Measurements from ENCODE around the gene FYN. TPM values are rescaled to one million over a fixed set of nuclear protein-coding genes. Genes with fewer than 3 reads are reported as not detected.

The FYN gene
- polyA plus RNA-seq, 1 experiment = 55.1 TPM

- DNase-seq (ENCODE audit: low read depth) = no peak
Observed at GRCh38 chr6:111725446-111726112, 147.7 kb downstream of the FYN start.

GRCh38 chr6:111724505-111724904, 148.7 kb downstream of the FYN start:
- no peaks in the 10 kb centered on the region for H3K27me3 ChIP-seq (ENCODE audit: control insufficient read depth, insufficient read depth, low read length)
- H3K4me3 ChIP-seq (ENCODE audit: low read depth, low read length) = no peak overlapping the region
- DNase-seq (ENCODE audit: low read depth) = no peak
- CTCF ChIA-PET = interaction anchor here (0.8 kb wide), 1 partner anchor 149 kb away, joined by 3 read pairs; the partner anchor contains the start of gene FYN
- TF ChIP-seq, protein P1, sequence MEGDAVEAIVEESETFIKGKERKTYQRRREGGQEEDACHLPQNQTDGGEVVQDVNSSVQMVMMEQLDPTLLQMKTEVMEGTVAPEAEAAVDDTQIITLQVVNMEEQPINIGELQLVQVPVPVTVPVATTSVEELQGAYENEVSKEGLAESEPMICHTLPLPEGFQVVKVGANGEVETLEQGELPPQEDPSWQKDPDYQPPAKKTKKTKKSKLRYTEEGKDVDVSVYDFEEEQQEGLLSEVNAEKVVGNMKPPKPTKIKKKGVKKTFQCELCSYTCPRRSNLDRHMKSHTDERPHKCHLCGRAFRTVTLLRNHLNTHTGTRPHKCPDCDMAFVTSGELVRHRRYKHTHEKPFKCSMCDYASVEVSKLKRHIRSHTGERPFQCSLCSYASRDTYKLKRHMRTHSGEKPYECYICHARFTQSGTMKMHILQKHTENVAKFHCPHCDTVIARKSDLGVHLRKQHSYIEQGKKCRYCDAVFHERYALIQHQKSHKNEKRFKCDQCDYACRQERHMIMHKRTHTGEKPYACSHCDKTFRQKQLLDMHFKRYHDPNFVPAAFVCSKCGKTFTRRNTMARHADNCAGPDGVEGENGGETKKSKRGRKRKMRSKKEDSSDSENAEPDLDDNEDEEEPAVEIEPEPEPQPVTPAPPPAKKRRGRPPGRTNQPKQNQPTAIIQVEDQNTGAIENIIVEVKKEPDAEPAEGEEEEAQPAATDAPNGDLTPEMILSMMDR (IDR thresholded peaks at IDR 0.05; ENCODE audit: insufficient read depth, low read depth, low read length) = no peak
- POLR2A ChIA-PET = no interaction called here
- no peaks in the 10 kb centered on the region for H3K36me3 ChIP-seq (ENCODE audit: control insufficient read depth, insufficient read depth, low read length)

More at GRCh38 chr6:111725446-111726112, 147.7 kb downstream of the FYN start:
- TF ChIP-seq, protein P1 (IDR thresholded peaks at IDR 0.05; ENCODE audit: insufficient read depth, low read depth, low read length) = no peak
- Histone ChIP-seq H3K36me3 (ENCODE audit: control insufficient read depth, insufficient read depth, low read length) (no peaks in the 10 kb centered on the region), H3K4me3 (ENCODE audit: low read depth, low read length) (no peak overlapping the region), H3K27me3 (ENCODE audit: control insufficient read depth, insufficient read depth, low read length) (no peaks in the 10 kb centered on the region)
- POLR2A ChIA-PET = no interaction called here
- CTCF ChIA-PET = interaction anchor here (1.0 to 1.7 kb wide), 3 partner anchors 9 to 318 kb away, joined by 3 to 5 read pairs (median 3); no protein-coding TSS in a partner anchor

DNA sequence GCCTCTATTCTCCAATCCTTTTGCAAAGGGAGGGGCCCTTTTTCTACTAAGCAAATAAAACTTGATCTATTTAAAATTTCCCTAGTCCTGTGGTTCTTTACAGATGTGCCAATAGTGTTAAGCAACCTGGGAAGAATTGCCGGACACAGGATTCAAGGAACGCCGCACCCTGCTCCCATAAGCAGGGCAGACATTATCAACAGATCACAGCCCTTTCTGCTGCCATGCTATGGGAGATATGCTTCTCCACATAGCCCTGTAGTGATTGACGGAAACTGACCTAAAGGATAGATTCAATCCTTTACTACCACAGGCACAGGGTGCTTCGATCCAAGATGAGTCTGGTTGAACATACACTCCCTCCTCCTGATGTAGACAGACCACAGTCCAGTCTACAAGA, 149.2 kb downstream of the FYN start:
- no peak overlapping the region for H3K4me3 ChIP-seq (ENCODE audit: low read depth, low read length)
- H3K36me3 ChIP-seq (ENCODE audit: control insufficient read depth, insufficient read depth, low read length) = no peaks in the 10 kb centered on the region
- CTCF ChIA-PET = interaction anchor here (0.8 kb wide), 1 partner anchor 149 kb away, joined by 3 read pairs; the partner anchor contains the start of gene FYN
- no peak for DNase-seq (ENCODE audit: low read depth)
- POLR2A ChIA-PET = no interaction called here
- TF ChIP-seq, protein P1 (IDR thresholded peaks at IDR 0.05; ENCODE audit: insufficient read depth, low read depth, low read length) = no peak
- no peaks in the 10 kb centered on the region for H3K27me3 ChIP-seq (ENCODE audit: control insufficient read depth, insufficient read depth, low read length)

DNA sequence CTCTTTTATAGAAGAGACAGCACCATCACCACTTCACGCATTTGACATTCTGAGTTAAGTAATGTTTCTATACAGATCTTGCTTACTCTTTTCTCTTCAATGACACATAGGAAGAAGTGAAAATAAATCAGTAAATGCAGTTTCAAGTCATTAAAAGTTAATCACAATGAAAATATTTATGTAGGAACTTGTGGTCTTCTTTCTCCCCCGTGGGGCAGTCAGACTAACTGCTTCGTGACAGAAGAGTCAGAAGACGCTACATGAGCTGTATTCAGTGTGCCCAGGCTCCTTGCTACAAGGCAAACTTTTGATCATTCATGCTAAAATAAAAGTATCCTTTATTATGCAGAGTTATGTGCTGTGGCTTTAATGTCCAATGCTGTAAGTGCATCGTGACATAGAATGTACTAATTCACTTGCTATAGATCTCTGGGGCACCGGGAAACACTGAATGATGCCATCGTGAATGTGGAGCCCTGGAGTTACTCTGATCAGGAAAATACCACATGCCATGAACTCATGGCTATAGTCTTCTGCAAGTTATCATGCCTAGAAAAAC, 149.8 kb downstream of the FYN start:
- H3K27me3 ChIP-seq (ENCODE audit: control insufficient read depth, insufficient read depth, low read length) = no peaks in the 10 kb centered on the region
- H3K4me3 ChIP-seq (ENCODE audit: low read depth, low read length) = no peak overlapping the region
- POLR2A ChIA-PET = no interaction called here
- DNase-seq (ENCODE audit: low read depth) = no peak
- TF ChIP-seq, protein P1 (IDR thresholded peaks at IDR 0.05; ENCODE audit: insufficient read depth, low read depth, low read length) = no peak
- CTCF ChIA-PET = interaction anchor here (0.8 to 1.1 kb wide), 2 partner anchors 14 to 150 kb away, joined by 3 to 4 read pairs; partner anchors contain the start of gene FYN
- no peaks in the 10 kb centered on the region for H3K36me3 ChIP-seq (ENCODE audit: control insufficient read depth, insufficient read depth, low read length)

DNA sequence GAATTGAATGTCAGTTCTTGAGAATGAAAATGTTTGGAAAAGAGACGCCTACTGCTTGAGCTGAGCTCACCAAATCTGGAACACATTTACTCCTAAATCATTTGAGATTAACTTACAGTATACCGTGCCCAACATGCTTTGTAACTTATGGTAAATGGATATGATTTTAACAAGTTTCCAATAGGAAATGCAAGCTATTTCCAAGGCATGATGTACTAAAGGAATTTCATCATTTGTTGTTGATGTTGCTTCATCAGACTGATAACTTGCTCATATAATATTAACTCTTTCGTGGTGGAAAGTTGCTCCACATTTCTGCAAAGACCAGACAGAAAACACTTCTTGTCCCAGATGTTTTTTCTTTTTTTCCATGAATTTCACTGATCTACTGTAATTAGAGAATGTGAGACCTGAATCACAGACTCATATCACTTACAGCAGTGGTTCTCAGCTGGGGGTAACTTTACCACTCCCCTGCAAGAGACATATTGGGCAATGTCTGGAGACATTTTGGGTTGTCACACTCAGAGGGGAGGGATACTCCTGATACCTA, 151.0 kb downstream of the FYN start:
- H3K27me3 ChIP-seq (ENCODE audit: control insufficient read depth, insufficient read depth, low read length) = no peaks in the 10 kb centered on the region

More for the DNA sequence above, 151.0 kb downstream of the FYN start:
- TF ChIP-seq, protein P1 (IDR thresholded peaks at IDR 0.05; ENCODE audit: insufficient read depth, low read depth, low read length) = no peak
- ChIA-PET CTCF (interaction anchor here (0.6 to 2.2 kb wide), 10 partner anchors 13 to 292 kb away, joined by 3 to 8 read pairs (median 4); no protein-coding TSS in a partner anchor), POLR2A (interaction anchor here (0.6 kb wide), 1 partner anchor 252 kb away, joined by 3 read pairs; no protein-coding TSS in a partner anchor)
- DNase-seq (ENCODE audit: low read depth) = peak; percentile 46
- no peak overlapping the region for H3K4me3 ChIP-seq (ENCODE audit: low read depth, low read length)
- no peaks in the 10 kb centered on the region for H3K36me3 ChIP-seq (ENCODE audit: control insufficient read depth, insufficient read depth, low read length)

Data from BJ (cell line).